Neuron (in vitro differentiated cells): ENCODE data around the gene ARFGAP3.

Experiments
- H2AFZ ChIP-seq: one replicate; pipeline ENCODE4 v1.6.1; 2013; ENCODE audit warnings: low read depth, mild to moderate bottlenecking, inconsistent platforms, low read length, moderate library complexity
- H3K27me3 ChIP-seq: one replicate; pipeline ENCODE4 v1.6.1; 2013; ENCODE audit warnings: low read length; ENCODE audit not compliant: insufficient read depth
- H3K36me3 ChIP-seq: one replicate; pipeline ENCODE4 v1.6.1; 2013; ENCODE audit warnings: low read length; ENCODE audit not compliant: insufficient read depth
- H3K4me1 ChIP-seq: one replicate; pipeline ENCODE4 v1.6.1; 2013; ENCODE audit warnings: low read length; ENCODE audit not compliant: insufficient read depth
- H3K4me3 ChIP-seq: 2 replicates; pipeline ENCODE4 v1.5.1; 2013; ENCODE audit warnings: mild to moderate bottlenecking, low read length, moderate library complexity
- H3K9me3 ChIP-seq: one replicate; pipeline ENCODE4 v1.6.1; 2013; ENCODE audit warnings: low read length

Gene ARFGAP3

DNA sequence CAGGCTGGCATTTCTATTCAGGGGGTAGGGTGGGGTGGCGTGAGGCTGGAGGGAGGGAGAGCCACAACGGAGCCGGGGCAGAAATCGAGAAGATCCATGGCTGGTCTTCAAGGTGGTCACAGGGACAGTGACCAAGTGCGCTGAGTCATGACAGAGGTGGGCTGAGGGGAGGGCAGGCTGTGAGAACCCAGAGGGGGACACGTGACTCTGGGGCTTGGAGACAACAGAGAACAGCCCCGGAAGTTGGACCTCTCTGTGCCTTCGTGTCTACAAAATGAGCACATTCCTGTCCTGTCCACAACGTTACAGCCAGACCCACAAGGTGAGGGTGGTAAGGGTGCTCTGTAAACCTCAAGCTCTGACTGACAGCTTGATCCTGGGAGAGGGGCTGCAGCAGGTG, 35.1 kb upstream of the ARFGAP3 start:
- Histone ChIP-seq H3K36me3 (peaks cover 29% of the 10 kb centered on the region), H3K4me3 (no peak overlapping the region), H3K27me3 (no peaks in the 10 kb centered on the region), H3K9me3 (no peaks in the 10 kb centered on the region), H3K4me1 (no peaks in the 10 kb centered on the region), H2AFZ (no peak overlapping the region)

DNA sequence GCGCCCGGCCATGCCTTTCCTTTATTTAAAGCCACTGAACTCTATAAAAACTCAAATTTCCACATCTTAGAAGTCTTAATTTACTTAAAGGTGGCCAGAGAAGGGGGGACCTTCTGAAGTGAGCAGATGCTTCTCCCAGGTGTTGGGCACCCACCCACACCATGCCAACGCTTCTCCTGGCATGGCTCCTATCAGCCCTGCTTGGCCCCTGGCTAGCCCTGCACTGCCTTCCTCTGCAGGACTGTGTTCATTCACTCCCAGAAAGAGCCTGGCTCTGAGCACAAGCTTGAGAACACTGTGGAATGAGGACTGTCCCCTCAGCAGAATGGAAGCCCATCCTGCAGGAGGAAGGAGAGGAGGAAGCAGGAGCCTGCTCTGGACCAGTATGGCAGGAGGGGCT, 34.6 kb upstream of the ARFGAP3 start:
- Histone ChIP-seq H3K36me3 (peaks cover 32% of the 10 kb centered on the region), H3K4me3 (no peak overlapping the region), H3K9me3 (no peaks in the 10 kb centered on the region), H3K27me3 (no peaks in the 10 kb centered on the region), H3K4me1 (no peaks in the 10 kb centered on the region), H2AFZ (no peak overlapping the region)

DNA sequence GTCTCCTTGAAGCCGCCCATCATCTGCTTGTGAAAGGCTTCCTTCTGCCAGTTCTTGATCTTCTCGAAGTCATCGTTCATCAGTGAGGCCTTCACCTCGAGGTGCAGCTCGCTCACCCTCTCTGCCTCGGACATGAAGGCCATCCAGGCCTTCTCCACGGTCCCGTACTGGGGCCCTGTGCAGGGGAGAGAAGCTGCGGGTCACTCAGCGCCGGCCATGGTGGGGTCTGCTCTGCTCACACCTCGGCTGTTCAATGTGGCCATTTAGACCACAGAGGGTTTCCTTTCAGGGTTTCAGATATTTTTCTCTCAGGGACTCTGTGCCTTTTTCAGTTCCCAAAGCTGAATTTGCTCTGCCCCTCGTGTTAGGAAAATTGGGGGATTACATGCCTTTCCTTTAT, 33.9 kb upstream of the ARFGAP3 start:
- H3K36me3 ChIP-seq, result peaks cover 38% of the 10 kb centered on the region
- no peak overlapping the region for H3K4me3 ChIP-seq

DNA sequence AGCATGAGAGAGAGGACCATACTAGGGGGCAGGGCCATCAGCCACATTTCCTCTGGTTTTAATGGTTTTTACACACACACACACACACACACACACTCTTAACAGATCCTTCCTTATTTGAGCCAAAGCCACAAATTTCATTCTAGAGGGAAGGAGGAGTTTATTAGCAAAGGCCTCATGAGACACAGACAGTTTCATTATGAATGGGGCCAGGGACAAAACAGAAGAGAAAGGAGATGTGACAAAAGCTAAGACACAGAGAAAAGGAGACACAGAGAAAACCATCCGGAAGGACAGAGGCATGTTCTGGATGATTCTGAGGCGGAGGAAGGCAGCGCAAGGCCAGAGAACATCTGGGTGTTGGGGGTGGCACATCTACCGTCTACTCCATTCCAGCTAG, 32.2 kb upstream of the ARFGAP3 start:
- Histone ChIP-seq H2AFZ (no peak overlapping the region), H3K27me3 (no peaks in the 10 kb centered on the region), H3K36me3 (peaks cover 42% of the 10 kb centered on the region), H3K4me1 (no peaks in the 10 kb centered on the region), H3K9me3 (no peaks in the 10 kb centered on the region), H3K4me3 (no peak overlapping the region)

More for the DNA sequence above, 33.9 kb upstream of the ARFGAP3 start:
- H3K4me1 ChIP-seq, result no peaks in the 10 kb centered on the region
- H3K27me3 ChIP-seq, result no peaks in the 10 kb centered on the region
- H3K9me3 ChIP-seq, result no peaks in the 10 kb centered on the region
- H2AFZ ChIP-seq, result no peak overlapping the region

DNA sequence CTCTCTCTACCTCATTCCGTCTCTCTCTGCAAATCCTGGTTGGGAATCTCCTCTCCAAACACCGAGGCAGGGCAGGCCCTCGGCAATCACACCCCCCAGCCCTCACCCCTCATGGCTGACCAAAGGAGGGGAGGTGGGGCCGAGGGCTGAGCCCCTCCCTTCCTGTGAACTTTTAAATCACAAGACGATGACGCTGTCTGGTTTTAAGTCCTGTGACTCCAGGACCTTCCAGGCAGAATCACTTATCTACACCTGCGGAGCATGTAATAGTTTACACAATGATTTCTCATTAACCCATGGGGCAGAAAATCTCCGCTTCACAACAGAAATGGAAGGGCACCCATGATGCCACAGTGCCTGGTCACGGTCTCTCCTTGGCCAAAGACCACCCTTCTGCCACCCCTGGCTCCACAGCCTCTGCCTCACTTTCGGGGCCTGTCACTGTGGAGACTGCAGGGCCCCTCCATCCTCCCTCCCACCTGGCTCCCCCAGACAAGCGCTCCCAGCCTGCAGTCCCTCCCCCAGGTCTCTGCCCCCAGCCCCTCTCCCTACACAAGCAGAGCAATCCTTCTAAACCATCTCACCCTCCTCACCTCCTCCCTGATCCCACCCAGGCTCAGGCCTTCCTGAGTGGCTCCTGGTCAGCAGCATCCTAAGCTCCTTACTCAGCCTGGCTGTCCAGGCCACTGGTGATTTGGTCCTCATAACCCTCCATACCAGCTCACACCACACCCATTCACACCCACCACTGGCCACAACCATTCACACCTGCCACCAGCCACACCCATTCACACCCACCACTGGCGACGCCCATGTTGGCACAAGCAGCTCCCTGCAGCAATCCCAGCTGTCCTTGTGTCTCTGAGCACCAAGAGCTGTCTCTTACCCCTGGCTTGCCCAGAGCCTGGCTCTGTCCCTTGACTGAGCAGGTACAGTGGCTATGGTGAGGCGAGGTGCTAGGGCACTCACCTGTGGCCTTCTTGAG, 30.7 kb upstream of the ARFGAP3 start:
- Histone ChIP-seq H3K27me3 (no peaks in the 10 kb centered on the region), H3K36me3 (peaks cover 53% of the 10 kb centered on the region), H3K4me3 (no peak overlapping the region), H3K9me3 (no peaks in the 10 kb centered on the region), H2AFZ (no peak overlapping the region), H3K4me1 (no peaks in the 10 kb centered on the region)

DNA sequence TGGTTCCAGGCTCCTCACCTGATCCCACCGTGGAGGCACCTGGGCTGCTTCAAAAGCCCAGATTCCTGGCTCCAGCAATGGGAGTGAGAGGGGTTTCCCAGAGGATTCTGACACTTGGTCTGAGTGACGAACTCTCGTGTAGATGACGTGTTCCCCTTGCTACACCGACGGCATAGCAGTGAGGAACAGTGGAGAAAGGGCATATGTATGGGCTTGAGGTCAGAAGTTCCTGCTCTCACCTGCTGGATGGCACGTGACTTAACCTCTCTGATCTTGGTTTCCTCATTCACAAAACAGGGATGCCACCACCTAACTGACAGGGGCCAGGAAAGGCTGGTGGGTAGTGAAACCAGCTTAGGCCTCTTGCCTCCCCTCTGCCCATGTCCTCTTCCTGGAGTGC, 30.0 kb upstream of the ARFGAP3 start:
- Histone ChIP-seq H3K36me3 (peaks cover 57% of the 10 kb centered on the region), H3K9me3 (no peaks in the 10 kb centered on the region), H3K4me1 (no peaks in the 10 kb centered on the region), H2AFZ (no peak overlapping the region), H3K27me3 (no peaks in the 10 kb centered on the region), H3K4me3 (no peak overlapping the region)

DNA sequence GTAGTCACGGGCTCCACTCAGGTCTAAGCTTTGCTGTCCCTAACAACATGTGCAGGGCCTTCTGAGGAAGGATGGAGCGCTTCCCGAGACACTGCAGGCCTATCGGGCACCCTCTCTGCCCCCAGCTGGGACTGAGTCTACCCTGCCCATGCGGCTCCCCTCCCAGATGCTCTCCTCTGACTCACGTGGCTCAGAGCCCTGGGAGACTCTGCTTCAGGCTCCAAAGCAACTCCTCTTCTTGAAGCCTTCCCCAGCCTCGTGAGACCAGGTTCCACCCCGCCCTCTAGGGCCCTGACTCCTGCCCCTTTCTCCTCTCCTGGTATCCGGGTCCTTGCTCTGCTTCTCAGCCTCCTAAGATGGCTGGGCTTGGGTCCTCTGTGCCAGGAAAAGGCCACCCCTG, 28.4 kb upstream of the ARFGAP3 start:
- peaks cover 53% of the 10 kb centered on the region for H3K36me3 ChIP-seq
- no peaks in the 10 kb centered on the region for H3K9me3 ChIP-seq
- no peak overlapping the region for H3K4me3 ChIP-seq
- H2AFZ ChIP-seq, result no peak overlapping the region
- H3K27me3 ChIP-seq, result no peaks in the 10 kb centered on the region
- H3K4me1 ChIP-seq, result no peaks in the 10 kb centered on the region

DNA sequence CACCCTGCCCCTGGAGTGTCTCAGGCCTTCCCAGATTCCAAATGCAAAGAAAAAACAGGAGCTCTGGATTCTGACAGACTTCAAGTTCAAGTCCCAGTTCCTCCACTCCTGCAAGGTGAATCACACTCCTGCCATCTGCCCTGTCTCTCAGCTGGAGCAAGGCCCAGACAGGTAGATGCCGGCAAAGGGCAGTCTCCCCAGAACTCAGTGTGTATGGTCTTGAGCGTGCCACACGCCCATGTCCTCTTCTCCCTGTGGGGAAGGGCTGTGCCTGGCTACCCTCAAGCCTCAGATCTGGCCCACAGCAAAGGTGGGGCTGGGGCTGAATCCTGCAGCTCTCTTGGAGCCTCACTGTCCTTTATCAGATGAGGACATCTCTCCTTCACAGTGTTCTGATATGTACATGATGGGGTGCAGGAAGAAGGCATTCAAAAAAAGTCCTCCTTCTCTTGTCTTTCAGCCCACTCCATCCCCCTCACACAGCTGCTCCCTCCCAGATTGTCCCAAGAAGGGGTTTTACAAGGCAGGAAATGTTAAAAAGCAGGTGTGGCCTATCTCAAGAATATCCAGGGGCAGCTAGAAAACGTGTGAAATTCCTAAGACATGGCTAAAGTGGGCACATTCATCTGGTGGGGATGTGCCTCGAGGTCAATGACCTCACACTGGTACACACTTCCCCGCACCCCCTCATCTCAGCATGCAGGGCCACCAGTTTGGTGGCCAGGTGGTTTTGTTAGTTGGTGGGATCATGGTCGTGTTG, 27.7 kb upstream of the ARFGAP3 start:
- H3K4me3 ChIP-seq, result no peak overlapping the region
- no peak overlapping the region for H2AFZ ChIP-seq
- H3K36me3 ChIP-seq, result peaks cover 49% of the 10 kb centered on the region
- no peaks in the 10 kb centered on the region for H3K9me3 ChIP-seq
- H3K4me1 ChIP-seq, result no peaks in the 10 kb centered on the region
- H3K27me3 ChIP-seq, result no peaks in the 10 kb centered on the region

DNA sequence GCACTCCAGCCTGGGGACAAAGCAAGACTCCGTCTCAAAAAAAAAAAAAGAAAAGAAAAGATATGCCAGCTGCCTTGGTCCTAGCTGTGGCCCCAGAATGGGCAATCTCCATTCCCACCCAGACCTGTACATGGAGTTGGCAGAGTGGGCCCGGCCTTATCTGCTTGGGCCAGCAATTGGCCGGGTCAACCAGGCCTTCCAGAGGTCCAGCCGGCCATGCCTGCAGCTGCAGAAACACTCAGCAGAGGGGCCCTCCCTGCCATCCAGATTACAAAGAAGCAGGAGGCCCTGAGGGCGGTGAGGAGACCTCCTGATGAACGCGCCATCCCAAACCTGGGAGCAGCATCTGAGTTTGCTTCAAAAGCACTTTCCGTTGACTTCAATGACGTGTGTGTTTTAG, 26.9 kb upstream of the ARFGAP3 start:
- H2AFZ ChIP-seq, result no peak overlapping the region
- no peaks in the 10 kb centered on the region for H3K4me1 ChIP-seq
- peaks cover 54% of the 10 kb centered on the region for H3K36me3 ChIP-seq
- no peaks in the 10 kb centered on the region for H3K27me3 ChIP-seq
- H3K4me3 ChIP-seq, result no peak overlapping the region
- H3K9me3 ChIP-seq, result no peaks in the 10 kb centered on the region

DNA sequence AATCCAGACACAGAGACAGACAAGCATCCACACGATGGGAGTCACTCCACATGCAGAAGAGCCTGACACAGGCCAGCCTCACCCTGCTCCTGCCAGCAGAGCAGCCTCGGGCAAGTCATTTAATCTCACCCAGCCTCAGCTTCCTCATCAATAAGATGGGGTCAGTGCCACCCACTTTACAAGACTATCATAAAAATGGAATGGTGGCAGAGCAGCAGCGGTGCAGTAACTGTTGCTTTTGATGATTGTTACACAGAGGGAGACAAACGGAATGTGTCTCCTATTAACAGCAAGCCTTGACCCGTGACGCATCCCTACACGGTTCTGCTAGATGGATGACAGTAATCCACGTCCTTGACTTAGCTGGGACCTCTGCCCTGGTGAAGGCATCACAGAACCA, 26.0 kb upstream of the ARFGAP3 start:
- Histone ChIP-seq H3K9me3 (no peaks in the 10 kb centered on the region), H3K4me3 (no peak overlapping the region), H2AFZ (no peak overlapping the region), H3K4me1 (no peaks in the 10 kb centered on the region), H3K27me3 (no peaks in the 10 kb centered on the region), H3K36me3 (peaks cover 53% of the 10 kb centered on the region)

DNA sequence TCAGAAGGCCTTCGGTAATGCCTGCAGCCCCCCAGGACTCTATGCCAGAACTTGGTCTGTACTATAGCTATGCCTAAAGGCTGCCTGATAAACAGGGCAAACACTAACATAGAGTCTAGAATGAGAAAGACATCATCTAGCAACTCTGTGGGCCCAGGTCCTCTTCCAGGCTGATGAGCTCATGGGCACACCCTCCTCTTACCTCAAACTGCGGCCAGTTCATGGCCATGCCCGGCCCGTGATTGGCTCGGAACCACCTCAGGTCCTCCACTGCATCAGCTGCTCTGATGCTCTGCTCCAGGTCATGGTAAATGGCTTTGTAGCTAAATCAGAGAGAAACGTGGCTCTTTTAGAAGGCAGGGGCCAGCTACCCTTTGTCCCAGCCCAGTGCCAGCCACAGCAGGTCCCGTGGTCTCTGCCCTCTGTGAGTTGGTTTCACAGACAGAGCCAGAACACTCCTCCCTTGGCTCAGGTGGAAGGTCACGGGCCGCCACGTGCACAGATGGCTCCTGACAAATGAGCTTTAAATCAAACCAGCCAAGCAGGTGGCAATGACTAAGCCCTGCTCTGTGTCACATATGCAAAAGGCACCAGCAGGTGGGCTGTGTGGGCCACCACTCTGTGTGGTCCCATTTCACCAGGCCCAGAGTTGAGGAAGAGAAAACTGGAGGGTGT, 25.0 kb upstream of the ARFGAP3 start:
- Histone ChIP-seq H3K36me3 (peaks cover 48% of the 10 kb centered on the region), H3K27me3 (no peaks in the 10 kb centered on the region), H3K9me3 (no peaks in the 10 kb centered on the region), H2AFZ (no peak overlapping the region), H3K4me3 (no peak overlapping the region), H3K4me1 (no peaks in the 10 kb centered on the region)

DNA sequence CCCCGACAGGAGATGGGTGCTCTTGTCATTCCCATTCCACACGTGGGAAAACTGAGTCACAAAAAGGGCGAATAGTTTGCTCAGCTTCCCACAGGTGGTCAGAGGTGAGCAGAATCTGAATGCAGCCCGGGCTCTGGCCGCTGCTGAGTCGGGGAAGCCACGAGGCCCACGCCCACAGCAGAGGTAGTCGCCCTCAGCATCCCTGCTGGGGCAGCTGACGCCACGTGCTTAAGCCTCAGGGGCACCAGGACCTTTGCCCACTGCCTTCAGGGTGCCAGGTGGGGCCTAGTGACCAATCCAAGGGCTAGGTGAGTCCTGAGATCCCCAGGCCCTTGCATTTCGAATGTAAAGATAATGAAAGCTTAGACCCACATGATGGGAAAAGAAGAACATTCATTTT, 24.2 kb upstream of the ARFGAP3 start:
- peaks cover 48% of the 10 kb centered on the region for H3K36me3 ChIP-seq
- no peaks in the 10 kb centered on the region for H3K27me3 ChIP-seq
- no peak overlapping the region for H2AFZ ChIP-seq
- no peak overlapping the region for H3K4me3 ChIP-seq
- no peaks in the 10 kb centered on the region for H3K9me3 ChIP-seq
- H3K4me1 ChIP-seq, result no peaks in the 10 kb centered on the region

DNA sequence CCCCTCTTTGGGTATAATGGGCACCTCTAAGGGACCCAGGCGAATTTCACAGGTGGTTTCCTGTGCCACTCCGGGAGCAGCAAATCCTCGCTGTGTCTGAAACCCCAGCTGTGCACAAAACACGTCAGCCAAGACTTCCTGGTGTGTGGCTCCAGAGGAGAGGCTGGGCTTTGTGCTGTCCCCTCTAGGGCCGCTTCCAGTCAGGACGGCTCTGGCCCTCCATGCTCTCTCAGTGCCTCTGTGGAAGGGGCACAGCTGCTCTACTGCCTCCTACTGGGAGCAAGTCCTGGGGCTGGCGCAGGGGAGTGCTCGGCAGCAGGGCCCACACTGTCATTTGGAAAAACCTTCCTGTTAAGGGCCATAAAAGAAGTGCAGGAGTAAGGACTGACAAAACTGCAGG, 23.7 kb upstream of the ARFGAP3 start:
- H3K27me3 ChIP-seq, result no peaks in the 10 kb centered on the region
- H3K4me1 ChIP-seq, result no peaks in the 10 kb centered on the region
- no peak overlapping the region for H3K4me3 ChIP-seq
- no peaks in the 10 kb centered on the region for H3K9me3 ChIP-seq
- H2AFZ ChIP-seq, result no peak overlapping the region
- H3K36me3 ChIP-seq, result peaks cover 51% of the 10 kb centered on the region
